ENCODE measurements around the gene OTOG.

The OTOG gene

GRCh38 chr11:17544181-17544622 is 2.9 kb upstream of the OTOG start, which contains the start of gene USH1C:
Gene USH1C, minus strand, starts transcription at chr11:17544416. Its CDS starts 109 bp downstream, at chr11:17544307.
- no peak within 1 kb of the TSS for H3K4me3 ChIP-seq (ENCODE audit: low read depth, low read length)
- TF ChIP-seq CTCF (IDR thresholded peaks at IDR 0.05; ENCODE audit: low read depth, low read length), result no peak
- H3K27me3 ChIP-seq, result no peaks in the 10 kb centered on the region

GRCh38 chr11:17546240-17546639 is 819 bp upstream of the OTOG start:
- no peaks in the 10 kb centered on the region for H3K9me3 ChIP-seq
- no peak overlapping the region for H3K4me3 ChIP-seq (ENCODE audit: low read depth, low read length)
- H3K36me3 ChIP-seq, result no peaks in the 10 kb centered on the region
- no peaks in the 10 kb centered on the region for H3K27me3 ChIP-seq
- no peak for DNase-seq
- TF ChIP-seq CTCF (IDR thresholded peaks at IDR 0.05; ENCODE audit: low read depth, low read length), result no peak
- no peaks in the 10 kb centered on the region for H3K4me1 ChIP-seq

More at GRCh38 chr11:17544181-17544622, 2.9 kb upstream of the OTOG start, which contains the start of gene USH1C:
- H3K9me3 ChIP-seq, result no peaks in the 10 kb centered on the region
- DNase-seq, result no peak
- no peaks in the 10 kb centered on the region for H3K36me3 ChIP-seq
- H3K4me1 ChIP-seq, result no peaks in the 10 kb centered on the region

- no peak for DNase-seq
- TF ChIP-seq CTCF (IDR thresholded peaks at IDR 0.05; ENCODE audit: low read depth, low read length), result no peak
- no peaks in the 10 kb centered on the region for H3K27me3 ChIP-seq
- H3K4me3 ChIP-seq (ENCODE audit: low read depth, low read length), result no peak overlapping the region
- no peaks in the 10 kb centered on the region for H3K36me3 ChIP-seq
- H3K4me1 ChIP-seq, result no peaks in the 10 kb centered on the region
- H3K9me3 ChIP-seq, result no peaks in the 10 kb centered on the region
These were observed 873 bp downstream of the OTOG start for GRCh38 chr11:17547932-17548331.

- H3K4me3 ChIP-seq (ENCODE audit: low read depth, low read length), result no peak overlapping the region
- TF ChIP-seq CTCF (IDR thresholded peaks at IDR 0.05; ENCODE audit: low read depth, low read length), result no peak
- no peak for DNase-seq
- no peaks in the 10 kb centered on the region for H3K4me1 ChIP-seq
- no peaks in the 10 kb centered on the region for H3K9me3 ChIP-seq
- no peaks in the 10 kb centered on the region for H3K27me3 ChIP-seq
- H3K36me3 ChIP-seq, result no peaks in the 10 kb centered on the region
These were observed 1.4 kb downstream of the OTOG start for GRCh38 chr11:17548444-17548843.

- Histone ChIP-seq H3K27me3 (no peaks in the 10 kb centered on the region), H3K36me3 (no peaks in the 10 kb centered on the region), H3K9me3 (no peaks in the 10 kb centered on the region), H3K4me1 (no peaks in the 10 kb centered on the region), H3K4me3 (ENCODE audit: low read depth, low read length) (no peak overlapping the region)
- no peak for TF ChIP-seq CTCF (IDR thresholded peaks at IDR 0.05; ENCODE audit: low read depth, low read length)
- no peak for DNase-seq
These were observed 3.6 kb downstream of the OTOG start for GRCh38 chr11:17550450-17551346.

All from BE2C (cell line).